GM12878 (cell line): ENCODE data around the gene PRR14L. TPM values are rescaled to one million over a fixed set of nuclear protein-coding genes. Genes with fewer than 3 reads are reported as not detected.

Experiments
- MAX ChIP-seq: IDR thresholded peaks from 2 replicates; pipeline ENCODE4 v1.6.1; 2012; ENCODE audit warnings: low read depth, low read length, improper control_type of control experiment
- NFYA ChIP-seq: IDR thresholded peaks from 2 replicates; pipeline ENCODE4 v1.6.1; 2011; ENCODE audit warnings: low read depth, mild to moderate bottlenecking, low read length, improper control_type of control experiment, borderline replicate concordance
- NR2C1 ChIP-seq: fragments of 450-650 bp; IDR thresholded peaks from 2 replicates; pipeline ENCODE4 v1.6.1; 2017; ENCODE audit warnings: antibody characterized with exemption, mild to moderate bottlenecking, moderate library complexity
- polyA plus RNA-seq, 11 experiments: library from polyadenylated mRNA; depleted of rRNA in 4 of 11; unstranded in 6 of 11; stranded (reverse) in 5 of 11; fragments of >200 nt; fragmentation: Nextera tagmentation in 4 of 11; fragmentation: Illumina TruSeq in 1 of 11; extraction: Ambion mirVana in 4 of 11; extraction: Trizol in 1 of 11; gene quantifications; 1 replicate in 1 of 11; 2 replicates in 10 of 11; pipeline versions ENCODE4 v1.2.1 to v1.2.3, GENCODE V29; 2011 to 2016; ENCODE audit warnings: inconsistent platforms in 2 of 11, missing spikeins in 2 of 11, low read depth in 1 of 11
- total RNA-seq, 4 experiments: library from RNA; depleted of rRNA in 3 of 4; stranded (reverse); fragments of >200 nt in 3 of 4; fragmentation: Illumina TruSeq in 1 of 4; extraction: Trizol in 1 of 4; gene quantifications; 2 replicates each; pipeline versions ENCODE4 v1.2.1 to v1.2.3, GENCODE V29; 2013 to 2021
- TF ChIP-seq, protein P1 (sequence below): IDR thresholded peaks from 2 replicates; pipeline ENCODE4 v1.6.1; 2012; ENCODE audit warnings: improper control_type of control experiment, low read depth, low read length; ENCODE audit not compliant: insufficient replicate concordance
- TF ChIP-seq, protein P2 (sequence below): fragments of 450-650 bp; IDR thresholded peaks from 2 replicates; pipeline ENCODE4 v1.6.1; 2016; ENCODE audit warnings: mild to moderate bottlenecking, moderate library complexity, borderline replicate concordance

Gene PRR14L
- total and polyA plus RNA-seq, 10 of the 15 experiments (the other 5 are each of a cell fraction or from before 2014, with no cell fraction given), result 4.2 to 49.0 (median 21.4) TPM

GRCh38 chr22:31682751-31683150 is 67.2 kb downstream of the PRR14L start (continued):
- TF ChIP-seq, protein P1, sequence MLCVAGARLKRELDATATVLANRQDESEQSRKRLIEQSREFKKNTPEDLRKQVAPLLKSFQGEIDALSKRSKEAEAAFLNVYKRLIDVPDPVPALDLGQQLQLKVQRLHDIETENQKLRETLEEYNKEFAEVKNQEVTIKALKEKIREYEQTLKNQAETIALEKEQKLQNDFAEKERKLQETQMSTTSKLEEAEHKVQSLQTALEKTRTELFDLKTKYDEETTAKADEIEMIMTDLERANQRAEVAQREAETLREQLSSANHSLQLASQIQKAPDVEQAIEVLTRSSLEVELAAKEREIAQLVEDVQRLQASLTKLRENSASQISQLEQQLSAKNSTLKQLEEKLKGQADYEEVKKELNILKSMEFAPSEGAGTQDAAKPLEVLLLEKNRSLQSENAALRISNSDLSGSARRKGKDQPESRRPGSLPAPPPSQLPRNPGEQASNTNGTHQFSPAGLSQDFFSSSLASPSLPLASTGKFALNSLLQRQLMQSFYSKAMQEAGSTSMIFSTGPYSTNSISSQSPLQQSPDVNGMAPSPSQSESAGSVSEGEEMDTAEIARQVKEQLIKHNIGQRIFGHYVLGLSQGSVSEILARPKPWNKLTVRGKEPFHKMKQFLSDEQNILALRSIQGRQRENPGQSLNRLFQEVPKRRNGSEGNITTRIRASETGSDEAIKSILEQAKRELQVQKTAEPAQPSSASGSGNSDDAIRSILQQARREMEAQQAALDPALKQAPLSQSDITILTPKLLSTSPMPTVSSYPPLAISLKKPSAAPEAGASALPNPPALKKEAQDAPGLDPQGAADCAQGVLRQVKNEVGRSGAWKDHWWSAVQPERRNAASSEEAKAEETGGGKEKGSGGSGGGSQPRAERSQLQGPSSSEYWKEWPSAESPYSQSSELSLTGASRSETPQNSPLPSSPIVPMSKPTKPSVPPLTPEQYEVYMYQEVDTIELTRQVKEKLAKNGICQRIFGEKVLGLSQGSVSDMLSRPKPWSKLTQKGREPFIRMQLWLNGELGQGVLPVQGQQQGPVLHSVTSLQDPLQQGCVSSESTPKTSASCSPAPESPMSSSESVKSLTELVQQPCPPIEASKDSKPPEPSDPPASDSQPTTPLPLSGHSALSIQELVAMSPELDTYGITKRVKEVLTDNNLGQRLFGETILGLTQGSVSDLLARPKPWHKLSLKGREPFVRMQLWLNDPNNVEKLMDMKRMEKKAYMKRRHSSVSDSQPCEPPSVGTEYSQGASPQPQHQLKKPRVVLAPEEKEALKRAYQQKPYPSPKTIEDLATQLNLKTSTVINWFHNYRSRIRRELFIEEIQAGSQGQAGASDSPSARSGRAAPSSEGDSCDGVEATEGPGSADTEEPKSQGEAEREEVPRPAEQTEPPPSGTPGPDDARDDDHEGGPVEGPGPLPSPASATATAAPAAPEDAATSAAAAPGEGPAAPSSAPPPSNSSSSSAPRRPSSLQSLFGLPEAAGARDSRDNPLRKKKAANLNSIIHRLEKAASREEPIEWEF, result no peak
- TF ChIP-seq NFYA (no peak), NR2C1 (no peak), MAX (no peak)
- TF ChIP-seq, protein P2, sequence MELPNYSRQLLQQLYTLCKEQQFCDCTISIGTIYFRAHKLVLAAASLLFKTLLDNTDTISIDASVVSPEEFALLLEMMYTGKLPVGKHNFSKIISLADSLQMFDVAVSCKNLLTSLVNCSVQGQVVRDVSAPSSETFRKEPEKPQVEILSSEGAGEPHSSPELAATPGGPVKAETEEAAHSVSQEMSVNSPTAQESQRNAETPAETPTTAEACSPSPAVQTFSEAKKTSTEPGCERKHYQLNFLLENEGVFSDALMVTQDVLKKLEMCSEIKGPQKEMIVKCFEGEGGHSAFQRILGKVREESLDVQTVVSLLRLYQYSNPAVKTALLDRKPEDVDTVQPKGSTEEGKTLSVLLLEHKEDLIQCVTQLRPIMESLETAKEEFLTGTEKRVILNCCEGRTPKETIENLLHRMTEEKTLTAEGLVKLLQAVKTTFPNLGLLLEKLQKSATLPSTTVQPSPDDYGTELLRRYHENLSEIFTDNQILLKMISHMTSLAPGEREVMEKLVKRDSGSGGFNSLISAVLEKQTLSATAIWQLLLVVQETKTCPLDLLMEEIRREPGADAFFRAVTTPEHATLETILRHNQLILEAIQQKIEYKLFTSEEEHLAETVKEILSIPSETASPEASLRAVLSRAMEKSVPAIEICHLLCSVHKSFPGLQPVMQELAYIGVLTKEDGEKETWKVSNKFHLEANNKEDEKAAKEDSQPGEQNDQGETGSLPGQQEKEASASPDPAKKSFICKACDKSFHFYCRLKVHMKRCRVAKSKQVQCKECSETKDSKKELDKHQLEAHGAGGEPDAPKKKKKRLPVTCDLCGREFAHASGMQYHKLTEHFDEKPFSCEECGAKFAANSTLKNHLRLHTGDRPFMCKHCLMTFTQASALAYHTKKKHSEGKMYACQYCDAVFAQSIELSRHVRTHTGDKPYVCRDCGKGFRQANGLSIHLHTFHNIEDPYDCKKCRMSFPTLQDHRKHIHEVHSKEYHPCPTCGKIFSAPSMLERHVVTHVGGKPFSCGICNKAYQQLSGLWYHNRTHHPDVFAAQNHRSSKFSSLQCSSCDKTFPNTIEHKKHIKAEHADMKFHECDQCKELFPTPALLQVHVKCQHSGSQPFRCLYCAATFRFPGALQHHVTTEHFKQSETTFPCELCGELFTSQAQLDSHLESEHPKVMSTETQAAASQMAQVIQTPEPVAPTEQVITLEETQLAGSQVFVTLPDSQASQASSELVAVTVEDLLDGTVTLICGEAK, result no peak
- TF ChIP-seq, all 136 proteins: peak for 0
